NCI-H524 treated with DMSO at 0.1 percent for 48 hours (cell line): ENCODE results near the gene ZNF740.
A peak's percentile ranks its signal among the peaks of the same experiment; 100 is the strongest.

ENCODE experiments used
- DNase-seq: peaks from one replicate; lab custom pipeline; 2025; lab: John Stamatoyannopoulos, UW

Gene ZNF740

GRCh38 chr12:53214687-53215455 is 34.3 kb downstream of the ZNF740 start:
- DNase-seq: no peak

- no peak for DNase-seq
These were observed 35.0 kb downstream of the ZNF740 start for GRCh38 chr12:53215497-53215896.

DNA sequence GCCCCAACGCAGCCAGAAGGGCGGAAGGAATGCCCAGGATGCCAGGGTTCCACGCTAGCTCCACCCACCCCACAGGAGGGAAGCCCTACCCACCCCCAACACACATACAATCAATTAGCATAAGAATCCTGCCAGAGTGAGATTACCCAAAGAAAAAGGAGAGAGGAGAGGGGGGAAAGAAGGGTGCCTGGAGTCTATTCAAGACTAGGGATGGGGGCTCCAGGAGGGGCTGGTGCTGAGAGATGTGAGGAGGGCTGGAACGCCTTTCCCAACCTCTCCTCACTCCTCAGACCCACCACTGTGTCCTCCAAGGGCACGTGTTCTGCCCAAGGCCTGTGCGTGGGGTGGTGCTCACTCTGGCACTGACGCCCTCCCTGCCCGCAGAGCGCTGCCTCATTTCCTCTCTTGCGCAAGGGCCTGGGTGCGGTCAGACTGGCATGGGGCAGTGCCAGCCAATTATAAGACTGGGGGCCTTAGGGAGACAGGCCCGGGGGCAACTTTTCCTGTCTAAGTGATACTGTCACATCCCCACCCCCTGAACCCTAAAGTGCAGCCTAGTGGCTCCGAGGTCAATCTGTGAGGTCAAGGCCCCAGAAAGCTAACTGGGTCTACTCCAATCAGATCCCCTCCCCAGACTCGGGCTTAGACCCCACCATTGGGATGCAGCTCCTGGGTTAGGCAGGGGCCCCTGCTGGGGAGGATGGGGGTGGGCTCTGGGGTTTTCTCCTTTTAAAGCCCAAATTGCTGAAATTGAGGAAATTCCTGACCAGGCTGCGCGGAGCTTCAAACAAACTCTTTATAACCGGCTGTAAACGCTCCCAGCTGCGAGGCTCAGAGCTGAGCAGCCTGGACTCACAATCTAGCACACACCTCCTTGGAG is 36.8 kb downstream of the ZNF740 start:
- no peak for DNase-seq

- DNase-seq: no peak
These were observed 37.4 kb downstream of the ZNF740 start for GRCh38 chr12:53217931-53218307.

DNA sequence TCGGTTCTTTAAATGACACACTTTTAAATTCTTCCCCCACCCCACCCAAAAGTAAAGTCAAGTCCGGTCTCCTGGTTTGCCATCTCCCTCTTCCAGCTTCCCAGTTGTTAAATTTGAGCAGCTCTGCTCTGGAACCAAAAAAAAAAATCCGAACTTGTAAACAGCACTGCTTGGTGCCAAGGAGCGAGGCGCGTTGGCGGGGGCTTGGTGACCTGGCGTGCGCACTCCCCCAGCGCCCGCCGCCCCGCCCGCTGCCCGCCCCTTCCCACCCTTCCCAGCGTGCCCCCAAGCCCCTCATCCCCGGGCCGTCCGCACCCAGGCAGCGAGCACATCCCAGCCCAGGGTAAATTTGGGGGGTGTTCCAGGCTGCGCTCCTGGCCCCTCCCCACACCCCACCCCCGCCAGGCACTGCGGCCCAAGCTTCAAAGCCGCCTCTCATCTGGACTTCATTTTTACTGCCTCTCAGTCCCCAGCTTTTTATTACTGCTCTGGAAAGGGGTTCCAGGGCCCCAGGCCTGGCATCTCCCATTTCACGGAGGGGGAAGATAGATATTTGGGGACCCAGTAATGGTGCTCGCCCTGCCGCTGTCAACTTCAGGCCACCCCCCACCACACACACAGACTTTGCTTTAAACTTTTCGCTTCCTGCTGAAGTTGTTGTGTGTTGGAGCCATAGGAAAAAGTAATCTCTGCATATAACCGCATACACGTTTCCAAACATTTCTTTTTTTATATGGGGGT is 38.2 kb downstream of the ZNF740 start:
- no peak for DNase-seq

DNA sequence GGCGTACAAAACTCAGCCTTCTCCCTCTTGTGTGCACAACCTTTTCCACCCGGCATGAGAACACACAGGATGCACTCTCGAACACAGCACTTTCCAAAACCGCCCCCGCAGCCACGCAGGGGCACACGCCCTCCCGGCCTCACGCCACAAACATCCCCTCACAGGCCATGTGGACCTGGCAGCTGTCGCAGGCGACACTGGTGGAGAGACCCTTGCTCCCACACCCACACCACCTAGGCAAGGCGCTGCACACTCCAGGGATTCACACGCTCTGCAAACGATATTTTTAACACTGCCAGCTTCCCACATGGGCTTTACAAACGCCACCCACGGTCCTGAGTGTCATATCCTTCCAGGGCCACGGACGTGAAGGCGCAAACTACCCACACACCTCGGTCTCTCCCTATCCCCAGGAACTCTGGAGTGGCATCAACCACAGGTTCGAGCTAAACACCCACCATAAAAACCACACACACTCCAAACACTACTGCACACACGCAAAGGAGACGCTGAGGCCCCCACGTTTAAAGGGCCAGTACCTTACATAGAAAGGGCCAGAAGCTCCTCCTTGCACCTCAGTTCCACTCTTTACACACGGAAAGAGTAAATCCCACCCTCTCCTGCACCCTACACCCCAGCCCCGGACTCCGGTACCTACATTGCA is 38.9 kb downstream of the ZNF740 start:
- DNase-seq: no peak

GRCh38 chr12:53219956-53220693 is 39.6 kb downstream of the ZNF740 start:
- no peak for DNase-seq

DNA sequence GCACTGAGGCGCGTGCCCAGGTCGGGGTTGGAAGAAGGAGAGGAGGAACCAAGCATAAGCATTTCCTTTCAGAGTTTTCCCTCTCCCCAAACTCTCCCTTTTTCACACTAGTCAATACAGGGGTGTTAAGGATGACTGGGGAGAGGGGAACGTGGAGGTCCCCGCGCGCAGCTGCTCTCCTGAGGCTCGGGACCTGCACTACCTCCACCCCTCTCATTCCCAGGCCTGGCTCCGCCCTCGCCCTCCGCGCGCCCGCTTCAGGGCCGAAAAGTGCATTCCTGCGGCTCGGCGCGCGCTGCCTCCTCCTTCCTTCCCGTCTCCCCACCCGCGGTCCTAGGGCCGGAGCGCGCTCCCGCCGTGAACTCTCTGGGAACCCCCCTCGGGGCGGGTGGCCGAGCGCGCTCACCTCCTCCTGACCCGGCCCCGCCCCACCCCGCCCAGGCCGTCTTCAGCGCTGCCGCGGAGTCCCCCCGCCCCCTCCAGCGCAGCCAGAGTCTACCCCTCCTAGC is 40.2 kb downstream of the ZNF740 start:
- peak; percentile 49 for DNase-seq

DNA sequence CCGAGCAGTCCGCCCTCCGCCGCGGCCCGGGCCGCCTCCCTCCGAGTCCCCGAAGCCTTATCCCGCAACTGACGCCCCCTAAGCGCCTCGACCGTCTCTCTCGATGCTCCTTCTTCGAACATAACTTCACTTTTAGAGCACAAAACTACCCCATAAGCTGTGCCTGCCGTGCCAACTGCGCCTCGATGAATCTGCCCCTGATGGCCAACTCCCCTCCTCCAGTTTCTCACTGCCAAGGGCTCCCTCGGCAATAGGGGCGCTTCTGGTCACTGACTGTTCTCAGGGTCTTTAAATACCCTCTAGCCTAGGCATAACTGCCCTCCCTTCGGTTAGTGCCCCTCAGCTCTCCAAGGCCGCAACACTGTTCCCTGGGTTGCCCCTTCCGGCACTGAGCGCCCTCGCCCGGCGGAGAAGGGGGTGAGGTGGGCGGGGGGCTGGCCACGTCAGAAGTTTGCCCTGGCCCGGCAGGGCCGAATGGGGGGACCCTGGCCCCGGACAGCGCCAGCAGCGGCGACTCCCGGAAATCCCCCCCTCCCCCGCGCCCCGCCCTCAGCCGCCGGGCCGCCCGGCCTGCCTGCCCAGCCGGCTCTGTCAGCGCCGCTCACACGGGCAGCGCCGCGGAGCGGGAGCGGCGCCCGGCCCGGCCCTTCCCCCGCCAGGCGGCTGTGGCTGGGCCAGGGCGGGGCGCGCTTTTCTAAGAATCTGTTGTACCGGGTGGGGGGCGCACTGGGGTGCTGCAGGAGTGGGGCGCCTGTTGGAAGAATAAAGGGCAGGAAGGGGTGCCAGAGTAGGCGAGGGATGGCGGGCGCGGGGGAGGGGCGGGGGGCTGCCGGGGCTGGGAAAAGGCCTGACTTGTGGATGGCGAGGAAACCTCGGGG is 40.9 kb downstream of the ZNF740 start:
- no peak for DNase-seq

- no peak for DNase-seq
These were observed 41.7 kb downstream of the ZNF740 start for GRCh38 chr12:53222170-53222721.

GRCh38 chr12:53222806-53223261 is 42.3 kb downstream of the ZNF740 start:
- DNase-seq: no peak

- DNase-seq: no peak
These were observed 43.0 kb downstream of the ZNF740 start for GRCh38 chr12:53223389-53224060.

DNA sequence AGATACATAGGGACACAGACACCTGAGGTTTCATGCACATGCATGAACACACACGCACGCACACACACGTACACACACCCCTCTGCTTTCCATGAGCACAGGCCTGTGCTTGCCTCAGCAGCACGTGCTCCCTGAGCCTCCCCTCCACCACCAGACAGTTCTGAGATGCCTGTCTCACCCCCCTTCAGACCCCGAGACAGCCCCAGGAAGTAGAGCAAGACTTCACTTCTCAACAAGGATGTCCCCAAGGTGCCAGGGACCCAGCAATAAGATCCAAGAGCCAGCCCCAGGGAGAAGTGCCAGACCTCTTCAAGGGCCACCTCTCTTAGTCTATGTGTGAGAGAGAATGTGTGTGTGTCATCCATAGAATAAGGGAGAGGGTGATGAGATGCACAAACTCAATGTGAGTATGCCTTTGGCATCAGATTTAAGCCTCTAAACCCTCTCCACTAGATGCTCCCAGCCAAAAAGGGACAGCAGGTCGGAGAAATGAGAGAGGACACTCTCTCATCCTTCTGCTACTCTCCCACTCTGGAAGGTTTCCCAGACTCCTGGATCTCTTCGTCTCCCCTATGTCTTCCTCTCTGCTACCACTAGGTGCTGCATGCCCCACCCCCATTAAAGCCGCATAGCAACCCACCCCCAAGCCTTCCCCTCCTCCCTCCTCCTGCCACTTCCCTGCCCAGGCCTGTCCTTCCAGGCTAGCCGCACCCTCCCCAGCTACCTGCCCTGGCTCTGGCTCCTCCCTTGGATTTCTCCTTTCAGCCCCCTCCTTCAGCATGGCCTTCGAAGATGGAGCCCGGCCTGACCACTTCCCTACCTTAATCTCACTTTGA is 43.8 kb downstream of the ZNF740 start:
- no peak for DNase-seq

GRCh38 chr12:53224897-53225634 is 44.5 kb downstream of the ZNF740 start:
- DNase-seq: no peak

DNA sequence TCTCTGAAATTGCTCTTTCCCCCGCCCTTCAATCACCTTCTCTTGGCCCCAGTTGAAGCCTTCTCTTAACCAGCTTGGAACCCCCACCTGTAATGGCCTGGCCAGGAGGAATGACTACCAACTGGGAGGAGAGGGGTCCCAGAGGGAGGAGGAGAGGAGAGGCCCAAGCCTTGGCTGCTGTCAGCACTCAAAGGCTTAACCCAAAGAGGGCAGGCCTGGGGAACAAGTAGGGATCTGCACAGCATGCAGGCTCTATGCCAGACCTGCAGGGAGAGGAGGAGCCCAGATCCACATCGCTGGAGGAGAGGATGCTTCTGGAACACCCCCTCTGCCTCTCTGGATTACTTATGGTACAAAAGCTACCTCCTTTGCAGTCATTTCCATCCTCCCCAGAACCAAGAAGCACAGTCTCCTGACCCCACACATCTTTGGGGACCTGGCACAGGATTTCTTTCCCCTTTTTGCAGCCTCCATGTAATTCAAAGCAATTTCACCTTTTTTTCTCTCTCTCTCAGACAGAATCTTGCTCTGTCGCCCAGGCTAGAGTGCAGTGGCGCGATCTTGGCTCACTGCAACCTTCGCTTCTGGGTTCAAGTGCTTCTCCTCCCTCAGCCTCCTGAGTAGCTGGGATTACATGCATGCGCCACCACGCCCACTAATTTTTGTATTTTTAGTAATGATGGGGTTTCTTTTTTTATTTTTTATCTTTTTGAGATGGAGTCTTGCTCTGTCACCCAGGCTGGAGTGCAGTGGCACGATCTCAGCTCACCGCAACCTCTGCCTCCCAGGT is 45.3 kb downstream of the ZNF740 start:
- no peak for DNase-seq

DNA sequence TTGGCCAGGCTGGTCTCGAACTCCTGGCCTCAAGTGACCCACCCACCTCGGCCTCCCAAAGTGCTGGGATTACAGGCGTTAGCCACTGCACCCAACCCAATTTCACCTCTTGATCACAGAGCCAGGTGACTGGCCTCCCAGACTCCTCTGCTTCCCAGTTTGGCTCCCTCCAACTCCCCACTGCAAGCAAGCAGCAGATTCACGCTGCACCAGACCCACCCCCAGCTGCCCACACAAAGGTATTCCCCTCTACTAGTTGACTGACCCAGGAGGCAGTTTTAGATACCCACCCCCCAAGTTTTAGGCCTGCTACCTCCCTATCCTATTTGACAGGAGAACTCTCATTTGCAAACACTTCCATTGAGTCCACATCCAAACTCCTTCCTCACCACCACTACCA is 46.3 kb downstream of the ZNF740 start:
- no peak for DNase-seq

GRCh38 chr12:53227341-53227740 is 46.8 kb downstream of the ZNF740 start:
- DNase-seq: no peak
